Sigmoid colon (tissue), 4 donors: ENCODE results near the gene LAMTOR2.
A peak's percentile ranks its signal among the peaks of the same experiment; 100 is the strongest.

Source experiments
- EP300 ChIP-seq, 4 donors: sonication (generic); formaldehyde crosslinking; IDR thresholded peaks; one replicate each; pipeline ENCODE4 v1.6.1; 2017; ENCODE audit warnings: antibody characterized with exemption in 4 of 4
- POLR2A ChIP-seq, 2 donors: fragments of 450-650 bp; IDR thresholded peaks; one replicate each; pipeline ENCODE4 v1.6.1; 2016; ENCODE audit warnings: antibody characterized with exemption in 2 of 2, mild to moderate bottlenecking in 2 of 2, moderate library complexity in 2 of 2

GRCh38 chr1:156104065-156104810, 49.7 kb downstream of the LAMTOR2 start:
- peak in 1 of 4 donors; percentile 14 for TF ChIP-seq EP300 (IDR thresholded peaks at IDR 0.05)
- no peak for TF ChIP-seq POLR2A (IDR thresholded peaks at IDR 0.05)
